Astrocyte (in vitro differentiated cells and primary cell): ENCODE data around the gene NBPF1. TPM values are rescaled to one million over a fixed set of nuclear protein-coding genes. Genes with fewer than 3 reads are reported as not detected.
"Not testable (repeated sequence)": the region's sequence is repeated elsewhere in the genome, so short reads cannot be mapped to it uniquely, and the experiment has no call there.

Experiments
- DNase-seq: peaks from one replicate; pipeline ENCODE4 v3.0.0-alpha.2; 2010; ENCODE audit warnings: low read depth
- FAIRE-seq: peaks from 2 replicates; lab custom pipeline; 2011; peaks lifted over from hg19 to GRCh38; lab: Jason Lieb, UNC
- H2AFZ ChIP-seq: 2 replicates; pipeline ENCODE4 v1.6.0; 2012; ENCODE audit warnings: low read depth, low read length, inconsistent platforms
- H3K27ac ChIP-seq: 2 replicates; pipeline ENCODE4 v1.5.1; 2011; ENCODE audit warnings: low read depth, low read length, inconsistent platforms
- H3K27me3 ChIP-seq: 2 replicates; pipeline ENCODE4 v1.6.0; 2011; ENCODE audit warnings: low read length, inconsistent platforms; ENCODE audit not compliant: insufficient read depth
- H3K36me3 ChIP-seq: 2 replicates; pipeline ENCODE4 v1.5.1; 2011; ENCODE audit warnings: low read length, inconsistent platforms; ENCODE audit not compliant: insufficient read depth
- H3K4me1 ChIP-seq: 2 replicates; pipeline ENCODE4 v1.5.1; 2011; ENCODE audit warnings: low read length, inconsistent platforms; ENCODE audit not compliant: insufficient read depth
- H3K4me2 ChIP-seq: 2 replicates; pipeline ENCODE4 v1.6.0; 2012; ENCODE audit warnings: low read length, inconsistent platforms
- H3K4me3 ChIP-seq: 2 replicates; pipeline ENCODE4 v1.5.1; 2011; ENCODE audit warnings: low read depth, mild to moderate bottlenecking, low read length, inconsistent platforms; ENCODE audit not compliant: insufficient read depth
- H3K79me2 ChIP-seq: 2 replicates; pipeline ENCODE4 v1.6.0; 2012; ENCODE audit warnings: mild to moderate bottlenecking, low read length, inconsistent platforms; ENCODE audit not compliant: insufficient read depth
- H3K9ac ChIP-seq: 2 replicates; pipeline ENCODE4 v1.6.0; 2012; ENCODE audit warnings: mild to moderate bottlenecking, low read length, inconsistent platforms
- H3K9me3 ChIP-seq: 2 replicates; pipeline ENCODE4 v1.5.1; 2012; ENCODE audit warnings: low read depth, mild to moderate bottlenecking, low read length, inconsistent platforms; ENCODE audit not compliant: insufficient read depth
- H4K20me1 ChIP-seq: 2 replicates; pipeline ENCODE4 v1.6.0; 2012; ENCODE audit warnings: low read length, inconsistent platforms; ENCODE audit not compliant: insufficient read depth
- H3K27ac Mint-ChIP-seq: one replicate; pipeline ENCODE4 v1.8.0; 2021; ENCODE audit warnings: mild to moderate bottlenecking, mixed read lengths; ENCODE audit not compliant: unreplicated experiment
- H3K27me3 Mint-ChIP-seq: one replicate; pipeline ENCODE4 v1.8.0; 2021; ENCODE audit warnings: low read depth, mixed read lengths; ENCODE audit not compliant: unreplicated experiment
- H3K36me3 Mint-ChIP-seq: one replicate; pipeline ENCODE4 v1.8.0; 2021; ENCODE audit warnings: low read depth, mixed read lengths; ENCODE audit not compliant: unreplicated experiment
- H3K4me1 Mint-ChIP-seq: one replicate; pipeline ENCODE4 v1.8.0; 2021; ENCODE audit warnings: low read depth, mixed read lengths; ENCODE audit not compliant: unreplicated experiment
- H3K4me3 Mint-ChIP-seq: one replicate; pipeline ENCODE4 v1.8.0; 2021; ENCODE audit warnings: mild to moderate bottlenecking, moderate library complexity, mixed read lengths; ENCODE audit not compliant: unreplicated experiment
- H3K9me3 Mint-ChIP-seq: one replicate; pipeline ENCODE4 v1.8.0; 2021; ENCODE audit warnings: mild to moderate bottlenecking, mixed read lengths; ENCODE audit not compliant: unreplicated experiment
- total RNA-seq: library from RNA; stranded (reverse); gene quantifications from 2 replicates; pipeline ENCODE4 v1.2.1, GENCODE V29; 2021

Gene NBPF1
- total RNA-seq, 1 donor from 2014 or later, result 23.1 TPM

- not testable (repeated sequence) for H4K20me1 ChIP-seq, H3K27me3 Mint-ChIP-seq, H3K9me3 ChIP-seq, H3K4me3 Mint-ChIP-seq, H3K4me1 Mint-ChIP-seq, H3K4me3 ChIP-seq, H3K27me3 ChIP-seq, H2AFZ ChIP-seq, FAIRE-seq, H3K9me3 Mint-ChIP-seq, H3K36me3 ChIP-seq, H3K79me2 ChIP-seq, H3K27ac ChIP-seq, H3K4me2 ChIP-seq, H3K36me3 Mint-ChIP-seq, H3K4me1 ChIP-seq, DNase-seq, H3K27ac Mint-ChIP-seq, H3K9ac ChIP-seq
These were observed 14.0 kb downstream of the NBPF1 start for GRCh38 chr1:16599326-16599725.

- not testable (repeated sequence) for H3K27ac ChIP-seq, H3K79me2 ChIP-seq, H3K9me3 Mint-ChIP-seq, FAIRE-seq, H3K27me3 Mint-ChIP-seq, H3K36me3 ChIP-seq, H3K9ac ChIP-seq, H3K4me2 ChIP-seq, H3K4me3 Mint-ChIP-seq, H2AFZ ChIP-seq, H3K27ac Mint-ChIP-seq, H4K20me1 ChIP-seq, H3K9me3 ChIP-seq, H3K4me1 ChIP-seq, DNase-seq, H3K4me1 Mint-ChIP-seq, H3K36me3 Mint-ChIP-seq, H3K27me3 ChIP-seq, H3K4me3 ChIP-seq
These were observed 18.1 kb downstream of the NBPF1 start for GRCh38 chr1:16595216-16595615.

- not testable (repeated sequence) for H3K4me3 ChIP-seq, H3K36me3 Mint-ChIP-seq, H3K4me1 Mint-ChIP-seq, H3K27ac ChIP-seq, FAIRE-seq, H3K27ac Mint-ChIP-seq, H3K27me3 Mint-ChIP-seq, H4K20me1 ChIP-seq, H3K4me1 ChIP-seq, DNase-seq, H3K9me3 Mint-ChIP-seq, H3K9ac ChIP-seq, H3K4me3 Mint-ChIP-seq, H2AFZ ChIP-seq, H3K27me3 ChIP-seq, H3K79me2 ChIP-seq, H3K9me3 ChIP-seq, H3K36me3 ChIP-seq, H3K4me2 ChIP-seq
These were observed 21.5 kb downstream of the NBPF1 start for GRCh38 chr1:16591845-16592244.

GRCh38 chr1:16588081-16588480 is 25.3 kb downstream of the NBPF1 start:
- H4K20me1 ChIP-seq, H3K4me1 Mint-ChIP-seq, H3K4me3 Mint-ChIP-seq, H3K36me3 Mint-ChIP-seq, DNase-seq, H3K4me2 ChIP-seq, H3K36me3 ChIP-seq, H3K27me3 ChIP-seq, H3K27me3 Mint-ChIP-seq, H2AFZ ChIP-seq, H3K27ac ChIP-seq, H3K79me2 ChIP-seq, H3K9ac ChIP-seq, H3K27ac Mint-ChIP-seq, H3K4me1 ChIP-seq, FAIRE-seq, H3K4me3 ChIP-seq, H3K9me3 Mint-ChIP-seq, H3K9me3 ChIP-seq: not testable (repeated sequence)

GRCh38 chr1:16587639-16588038 is 25.7 kb downstream of the NBPF1 start:
- not testable (repeated sequence) for H3K4me3 Mint-ChIP-seq, FAIRE-seq, H3K27me3 Mint-ChIP-seq, H3K27me3 ChIP-seq, H3K9me3 ChIP-seq, H3K4me3 ChIP-seq, DNase-seq, H3K4me2 ChIP-seq, H3K27ac Mint-ChIP-seq, H3K79me2 ChIP-seq, H2AFZ ChIP-seq, H3K27ac ChIP-seq, H4K20me1 ChIP-seq, H3K36me3 Mint-ChIP-seq, H3K4me1 Mint-ChIP-seq, H3K4me1 ChIP-seq, H3K9me3 Mint-ChIP-seq, H3K36me3 ChIP-seq, H3K9ac ChIP-seq

- not testable (repeated sequence) for H3K79me2 ChIP-seq, H4K20me1 ChIP-seq, H3K4me1 ChIP-seq, H3K27me3 Mint-ChIP-seq, H3K27me3 ChIP-seq, H3K4me3 ChIP-seq, H3K27ac ChIP-seq, H3K4me1 Mint-ChIP-seq, H3K27ac Mint-ChIP-seq, H3K36me3 Mint-ChIP-seq, H3K9ac ChIP-seq, FAIRE-seq, H3K4me2 ChIP-seq, H3K36me3 ChIP-seq, H3K4me3 Mint-ChIP-seq, H2AFZ ChIP-seq, H3K9me3 Mint-ChIP-seq, DNase-seq, H3K9me3 ChIP-seq
These were observed 48.0 kb downstream of the NBPF1 start for GRCh38 chr1:16565324-16565723.
